HUES48 (cell line): Measurements from ENCODE around the gene RNF148.
A peak's percentile ranks its signal among the peaks of the same experiment; 100 is the strongest.

ENCODE experiments used
- H3K27ac ChIP-seq: one replicate; pipeline ENCODE4 v1.7.0; 2013; ENCODE audit warnings: low read depth, low read length, inconsistent platforms
- H3K27me3 ChIP-seq: 2 replicates; pipeline ENCODE4 v1.6.1; 2013; ENCODE audit warnings: mild to moderate bottlenecking, low read length; ENCODE audit not compliant: control insufficient read depth, insufficient read depth
- H3K36me3 ChIP-seq: 2 replicates; pipeline ENCODE4 v1.6.1; 2013; ENCODE audit warnings: low read length; ENCODE audit not compliant: control insufficient read depth, insufficient read depth
- H3K4me1 ChIP-seq: 2 replicates; pipeline ENCODE4 v1.6.1; 2013; ENCODE audit warnings: mild to moderate bottlenecking, low read length; ENCODE audit not compliant: control insufficient read depth, insufficient read depth
- H3K4me3 ChIP-seq: 2 replicates; pipeline ENCODE4 v1.5.1; 2013; ENCODE audit warnings: mild to moderate bottlenecking, low read depth, low read length
- H3K9ac ChIP-seq: 2 replicates; pipeline ENCODE4 v1.6.1; 2013; ENCODE audit warnings: mild to moderate bottlenecking, low read depth, low read length, moderate library complexity
- H3K9me3 ChIP-seq: 2 replicates; pipeline ENCODE4 v1.6.1; 2013; ENCODE audit warnings: low read length; ENCODE audit not compliant: control insufficient read depth, insufficient read depth

Gene RNF148

DNA sequence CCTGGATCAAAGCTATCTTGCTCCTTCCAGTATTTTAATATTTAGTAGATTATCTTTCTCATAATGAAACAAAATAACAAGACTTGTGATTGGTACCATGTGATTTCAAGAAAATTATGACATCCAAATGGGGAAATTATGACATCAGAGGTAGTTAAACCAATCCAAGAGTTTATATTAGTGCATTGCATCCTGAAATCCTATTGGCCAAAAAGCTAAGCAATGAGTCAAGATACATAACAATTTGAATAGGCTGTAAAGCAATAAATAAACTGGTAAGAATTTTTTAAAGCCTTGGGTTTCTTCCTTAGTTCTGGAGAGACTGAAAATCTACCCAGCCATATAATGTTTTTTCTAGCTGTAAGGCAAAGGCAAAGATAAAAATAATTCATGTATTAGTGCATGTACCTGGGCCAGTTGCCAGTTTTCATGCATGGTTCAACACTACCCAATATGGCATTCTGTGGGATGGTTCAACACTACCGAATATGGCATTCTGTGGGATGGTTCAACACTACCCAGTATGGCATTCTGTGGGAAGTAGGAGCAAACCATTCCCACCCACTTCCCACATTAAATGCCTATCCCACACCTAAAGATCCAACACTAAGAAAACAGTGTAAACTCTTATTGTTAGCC is at the start of gene RNF148:
Gene RNF148 (minus strand): TSS at position 51 of the 639 bp plus-strand sequence. CDS start 172 bp downstream, outside the sequence.
- no peaks in the 10 kb centered on the region for H3K27me3 ChIP-seq
- 0 out of 2 replicates have a peak, but pooled peaks cover 3% of the 10 kb centered on the region for H3K4me1 ChIP-seq
- no peak within 1 kb of the TSS for H3K27ac ChIP-seq
- H3K9me3 ChIP-seq = no peaks in the 10 kb centered on the region
- no peak within 1 kb of the TSS for H3K9ac ChIP-seq
- H3K4me3 ChIP-seq = no peak within 1 kb of the TSS
- H3K36me3 ChIP-seq = no peaks in the 10 kb centered on the region

DNA sequence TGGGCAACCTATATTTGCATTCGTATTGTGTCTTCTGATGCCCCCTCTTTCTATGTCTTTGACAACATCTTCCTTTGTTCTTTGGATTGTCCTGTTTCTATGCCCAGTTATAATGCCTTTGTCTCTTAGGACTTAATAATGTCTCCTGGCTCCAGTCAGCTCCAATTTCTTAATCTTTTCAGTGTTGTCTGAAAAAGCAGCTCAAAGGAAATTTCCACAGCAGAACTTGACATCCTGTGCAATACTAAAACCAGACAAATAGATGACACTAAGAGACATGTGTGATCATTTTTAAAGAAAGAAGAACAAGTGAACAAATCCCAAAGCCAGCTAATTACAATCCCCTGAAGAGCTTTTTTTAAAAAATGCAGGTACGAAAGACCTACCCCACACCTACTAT is 47.7 kb upstream of the RNF148 start:
- Histone ChIP-seq H3K4me1 (peaks cover 66% of the 10 kb centered on the region), H3K27ac (no peak overlapping the region)

DNA sequence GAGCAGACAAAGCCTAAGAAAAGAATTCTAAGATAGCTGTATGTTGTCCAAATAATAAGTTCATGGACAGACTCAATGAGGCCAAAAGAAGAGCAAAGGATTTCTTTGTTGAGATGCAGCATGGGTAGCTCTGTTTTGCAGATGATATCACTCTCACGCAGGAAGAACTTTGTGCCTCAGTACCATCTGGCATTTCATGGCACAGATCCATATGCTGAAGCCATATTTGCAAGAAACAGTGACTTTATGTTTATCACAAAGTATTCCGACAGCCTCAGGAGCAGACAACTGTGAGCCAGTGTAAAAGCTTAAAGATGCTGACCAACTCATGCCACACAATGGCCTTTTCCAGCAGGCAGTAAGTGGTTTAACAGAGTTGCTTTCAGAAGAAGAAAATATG is 45.5 kb upstream of the RNF148 start:
- Histone ChIP-seq H3K27ac (no peak overlapping the region), H3K4me3 (no peak overlapping the region), H3K36me3 (no peaks in the 10 kb centered on the region), H3K9me3 (no peaks in the 10 kb centered on the region), H3K9ac (no peak overlapping the region), H3K4me1 (peaks cover 70% of the 10 kb centered on the region), H3K27me3 (no peaks in the 10 kb centered on the region)

More for the DNA sequence above, 47.7 kb upstream of the RNF148 start:
- no peaks in the 10 kb centered on the region for H3K27me3 ChIP-seq
- H3K9ac ChIP-seq = no peak overlapping the region
- no peaks in the 10 kb centered on the region for H3K36me3 ChIP-seq
- no peak overlapping the region for H3K4me3 ChIP-seq
- no peaks in the 10 kb centered on the region for H3K9me3 ChIP-seq

DNA sequence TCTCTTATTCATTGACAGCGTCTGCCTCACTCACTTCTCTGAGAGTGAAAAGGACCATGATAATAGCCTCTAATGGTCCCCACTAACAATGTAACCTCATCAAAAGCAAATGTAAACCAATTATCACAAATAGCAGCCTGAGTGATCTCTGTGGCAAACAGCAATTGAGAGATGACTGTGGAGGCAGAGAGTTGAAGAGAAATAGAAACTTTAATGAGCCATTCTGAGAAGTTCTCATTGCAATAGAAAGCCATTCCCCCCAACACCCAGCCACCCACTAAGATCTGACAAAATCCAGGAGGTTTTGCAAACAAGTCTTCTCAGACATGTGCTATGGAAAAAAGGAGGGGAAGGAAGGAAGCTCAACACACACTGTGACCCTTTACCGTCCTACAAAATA is 44.2 kb upstream of the RNF148 start:
- Histone ChIP-seq H3K27me3 (no peaks in the 10 kb centered on the region), H3K4me3 (no peak overlapping the region; the same call in 1 of the 2 replicates), H3K9ac (no peak overlapping the region), H3K27ac (no peak overlapping the region), H3K9me3 (no peaks in the 10 kb centered on the region), H3K36me3 (no peaks in the 10 kb centered on the region), H3K4me1 (peaks cover 75% of the 10 kb centered on the region)

GRCh38 chr7:122743211-122743610 is 40.5 kb upstream of the RNF148 start:
- H3K9me3 ChIP-seq = no peaks in the 10 kb centered on the region
- H3K36me3 ChIP-seq = no peaks in the 10 kb centered on the region
- no peaks in the 10 kb centered on the region for H3K27me3 ChIP-seq
- no peak overlapping the region for H3K9ac ChIP-seq
- H3K27ac ChIP-seq = no peak overlapping the region
- no peak overlapping the region for H3K4me3 ChIP-seq
- H3K4me1 ChIP-seq = peaks cover 64% of the 10 kb centered on the region

DNA sequence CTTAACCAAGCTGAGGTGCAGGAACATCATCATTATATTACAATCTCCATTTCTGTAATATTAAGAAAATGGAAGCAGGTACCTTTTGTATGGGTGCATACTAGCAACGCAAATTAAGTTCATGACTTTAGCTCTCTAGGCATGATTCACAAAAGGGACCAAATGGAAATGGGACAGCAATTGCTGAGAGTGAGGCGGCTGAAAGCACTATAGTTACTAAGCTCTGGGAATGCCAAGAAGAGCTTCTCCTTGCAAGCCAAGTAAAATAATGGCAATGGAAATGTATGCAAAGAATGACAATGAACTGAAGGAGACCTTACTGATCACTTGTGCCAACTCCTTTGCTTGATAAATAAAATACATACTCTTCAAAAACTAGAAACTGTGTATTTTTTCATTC is 36.2 kb upstream of the RNF148 start:
- Histone ChIP-seq H3K4me1 (peaks cover 65% of the 10 kb centered on the region), H3K4me3 (no peak overlapping the region), H3K36me3 (no peaks in the 10 kb centered on the region), H3K9me3 (no peaks in the 10 kb centered on the region), H3K9ac (no peak overlapping the region), H3K27ac (no peak overlapping the region), H3K27me3 (no peaks in the 10 kb centered on the region)

DNA sequence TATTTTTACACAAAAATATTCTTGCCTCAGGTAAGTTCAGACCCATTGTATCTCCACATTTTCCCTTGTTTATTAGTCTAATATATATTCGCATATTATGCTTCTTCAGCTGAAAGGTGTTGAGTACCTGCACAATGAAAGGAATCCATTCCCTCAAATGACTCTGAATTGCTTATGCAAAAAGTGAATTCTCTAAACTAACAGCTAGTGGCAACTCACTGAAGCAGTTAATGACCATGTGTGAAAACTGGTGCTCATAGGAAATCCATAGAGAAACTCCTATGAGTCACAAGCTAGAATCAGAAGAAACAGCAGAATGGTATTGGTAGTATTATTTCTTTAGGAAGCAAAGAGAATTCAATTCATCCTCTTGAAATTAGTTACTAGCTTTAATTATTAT is 33.5 kb upstream of the RNF148 start:
- Histone ChIP-seq H3K27me3 (no peaks in the 10 kb centered on the region), H3K27ac (peak overlapping the region; percentile 85), H3K9ac (0 out of 2 replicates have a peak overlapping the region, but pooled peaks have one; percentile 6), H3K4me3 (peak overlapping the region; percentile 31; the same call in 1 of the 2 replicates), H3K36me3 (no peaks in the 10 kb centered on the region), H3K9me3 (peaks cover 5% of the 10 kb centered on the region), H3K4me1 (peaks cover 55% of the 10 kb centered on the region)

- Histone ChIP-seq H3K4me1 (peaks cover 15% of the 10 kb centered on the region), H3K27me3 (no peaks in the 10 kb centered on the region), H3K36me3 (no peaks in the 10 kb centered on the region), H3K9me3 (no peaks in the 10 kb centered on the region), H3K4me3 (no peak overlapping the region), H3K27ac (no peak overlapping the region), H3K9ac (no peak overlapping the region)
These were observed 25.0 kb upstream of the RNF148 start for GRCh38 chr7:122727759-122728158.

DNA sequence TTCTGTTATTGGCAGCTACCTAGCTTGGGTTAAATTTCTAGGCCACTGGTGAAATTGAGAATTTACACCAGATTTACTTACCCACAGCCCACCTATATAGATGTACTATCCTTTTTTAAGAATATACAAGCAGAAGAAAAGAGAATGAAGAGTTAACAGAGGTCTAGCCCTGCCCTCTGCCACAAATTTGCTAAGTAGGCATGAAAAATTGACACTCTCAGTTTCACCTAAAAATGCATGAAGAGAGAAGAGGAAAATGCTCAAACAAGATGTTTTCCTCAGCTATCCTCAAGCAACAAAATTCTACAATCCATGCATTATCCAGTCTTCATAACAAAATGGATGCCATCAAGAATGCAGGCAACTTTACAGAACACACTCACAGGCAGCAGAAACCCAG is 24.6 kb upstream of the RNF148 start:
- no peaks in the 10 kb centered on the region for H3K36me3 ChIP-seq

GRCh38 chr7:122726881-122727280 is 24.2 kb upstream of the RNF148 start:
- H3K36me3 ChIP-seq = no peaks in the 10 kb centered on the region
- H3K4me3 ChIP-seq = no peak overlapping the region
- H3K27me3 ChIP-seq = no peaks in the 10 kb centered on the region
- H3K27ac ChIP-seq = no peak overlapping the region
- peaks cover 15% of the 10 kb centered on the region for H3K4me1 ChIP-seq
- no peak overlapping the region for H3K9ac ChIP-seq
- no peaks in the 10 kb centered on the region for H3K9me3 ChIP-seq

More for the DNA sequence above, 24.6 kb upstream of the RNF148 start:
- no peak overlapping the region for H3K9ac ChIP-seq
- no peak overlapping the region for H3K4me3 ChIP-seq
- no peaks in the 10 kb centered on the region for H3K27me3 ChIP-seq
- peaks cover 15% of the 10 kb centered on the region for H3K4me1 ChIP-seq
- H3K9me3 ChIP-seq = no peaks in the 10 kb centered on the region
- no peak overlapping the region for H3K27ac ChIP-seq

- no peak overlapping the region for H3K4me3 ChIP-seq
These were observed 21.6 kb upstream of the RNF148 start for GRCh38 chr7:122724366-122724765.

More at GRCh38 chr7:122724366-122724765, 21.6 kb upstream of the RNF148 start:
- Histone ChIP-seq H3K9me3 (no peaks in the 10 kb centered on the region), H3K27me3 (no peaks in the 10 kb centered on the region), H3K9ac (no peak overlapping the region), H3K27ac (no peak overlapping the region), H3K36me3 (no peaks in the 10 kb centered on the region), H3K4me1 (peaks cover 13% of the 10 kb centered on the region)
